ENCODE data around the gene STT3B. TPM values are rescaled to one million over a fixed set of nuclear protein-coding genes. Genes with fewer than 3 reads are reported as not detected.

Gene STT3B
- total RNA-seq, 1 donor from 2014 or later: 66.1 TPM

DNA sequence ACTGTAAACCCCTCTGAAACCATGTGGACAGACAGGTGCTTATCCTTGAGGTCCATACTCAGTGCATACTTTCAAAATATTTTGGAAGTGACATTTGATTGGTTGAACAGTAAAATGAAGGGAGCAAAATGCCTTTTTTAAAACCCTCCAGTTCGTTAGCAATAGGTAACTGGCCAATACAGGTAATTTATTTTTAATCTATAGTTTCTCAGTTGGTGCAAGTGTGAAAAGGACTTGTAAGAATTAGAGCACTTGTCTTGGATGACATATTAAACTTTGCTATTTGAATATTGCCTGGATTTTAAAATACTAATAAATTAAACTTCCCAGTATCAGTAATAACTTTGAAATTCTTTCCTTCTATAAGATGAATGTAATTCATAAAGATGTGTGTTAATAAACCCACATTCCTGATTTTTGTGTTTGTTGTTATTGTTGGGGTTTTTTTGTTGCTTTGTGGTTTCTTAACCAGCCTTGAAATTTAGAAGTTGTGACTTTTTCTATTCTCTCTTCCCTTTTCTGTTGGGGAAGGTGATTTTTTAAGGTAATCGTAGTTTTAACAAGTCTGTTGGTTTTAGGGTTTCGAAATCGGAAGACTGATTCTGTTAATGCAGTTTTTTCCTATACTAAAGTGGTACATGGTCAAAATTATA is 90.0 kb downstream of the STT3B start:
- Mint-ChIP-seq H3K4me1 (peaks cover 36% of the 10 kb centered on the region), H3K9me3 (no peaks in the 10 kb centered on the region), H3K4me3 (no peak overlapping the region), H3K27me3 (no peaks in the 10 kb centered on the region), H3K27ac (no peak overlapping the region), H3K36me3 (ENCODE audit: low read depth) (peaks cover 69% of the 10 kb centered on the region)
- DNase-seq (no peak), ATAC-seq (ENCODE audit: low read depth) (no peak)
- intact Hi-C loops (cut with micrococcal nuclease): no loop called here
- TF ChIP-seq, protein P1, sequence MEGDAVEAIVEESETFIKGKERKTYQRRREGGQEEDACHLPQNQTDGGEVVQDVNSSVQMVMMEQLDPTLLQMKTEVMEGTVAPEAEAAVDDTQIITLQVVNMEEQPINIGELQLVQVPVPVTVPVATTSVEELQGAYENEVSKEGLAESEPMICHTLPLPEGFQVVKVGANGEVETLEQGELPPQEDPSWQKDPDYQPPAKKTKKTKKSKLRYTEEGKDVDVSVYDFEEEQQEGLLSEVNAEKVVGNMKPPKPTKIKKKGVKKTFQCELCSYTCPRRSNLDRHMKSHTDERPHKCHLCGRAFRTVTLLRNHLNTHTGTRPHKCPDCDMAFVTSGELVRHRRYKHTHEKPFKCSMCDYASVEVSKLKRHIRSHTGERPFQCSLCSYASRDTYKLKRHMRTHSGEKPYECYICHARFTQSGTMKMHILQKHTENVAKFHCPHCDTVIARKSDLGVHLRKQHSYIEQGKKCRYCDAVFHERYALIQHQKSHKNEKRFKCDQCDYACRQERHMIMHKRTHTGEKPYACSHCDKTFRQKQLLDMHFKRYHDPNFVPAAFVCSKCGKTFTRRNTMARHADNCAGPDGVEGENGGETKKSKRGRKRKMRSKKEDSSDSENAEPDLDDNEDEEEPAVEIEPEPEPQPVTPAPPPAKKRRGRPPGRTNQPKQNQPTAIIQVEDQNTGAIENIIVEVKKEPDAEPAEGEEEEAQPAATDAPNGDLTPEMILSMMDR (IDR thresholded peaks at IDR 0.05): no peak
- ChIA-PET POLR2A (no interaction called here), CTCF (no interaction called here)

- ATAC-seq (ENCODE audit: low read depth): no peak
- H3K4me1 Mint-ChIP-seq: peaks cover 47% of the 10 kb centered on the region
- CTCF ChIA-PET: no interaction called here
- intact Hi-C loops (cut with micrococcal nuclease): no loop called here
- H3K27ac Mint-ChIP-seq: no peak overlapping the region
- H3K27me3 Mint-ChIP-seq: no peaks in the 10 kb centered on the region
- peaks cover 71% of the 10 kb centered on the region for H3K36me3 Mint-ChIP-seq (ENCODE audit: low read depth)
- H3K9me3 Mint-ChIP-seq: no peaks in the 10 kb centered on the region
- DNase-seq: no peak
- TF ChIP-seq, protein P1 (IDR thresholded peaks at IDR 0.05): no peak
- POLR2A ChIA-PET: no interaction called here
- no peak overlapping the region for H3K4me3 Mint-ChIP-seq
Observed at GRCh38 chr3:31624083-31624709, 91.5 kb downstream of the STT3B start.

- Mint-ChIP-seq H3K4me3 (no peak overlapping the region), H3K27ac (no peak overlapping the region), H3K9me3 (no peaks in the 10 kb centered on the region), H3K27me3 (no peaks in the 10 kb centered on the region), H3K4me1 (peaks cover 54% of the 10 kb centered on the region), H3K36me3 (ENCODE audit: low read depth) (peaks cover 72% of the 10 kb centered on the region)
- no peak for DNase-seq
- intact Hi-C loops (cut with micrococcal nuclease): no loop called here
- no peak for ATAC-seq (ENCODE audit: low read depth)
- ChIA-PET CTCF (no interaction called here), POLR2A (no interaction called here)
- TF ChIP-seq, protein P1 (IDR thresholded peaks at IDR 0.05): no peak
Observed at GRCh38 chr3:31625358-31625757, 92.6 kb downstream of the STT3B start.

DNA sequence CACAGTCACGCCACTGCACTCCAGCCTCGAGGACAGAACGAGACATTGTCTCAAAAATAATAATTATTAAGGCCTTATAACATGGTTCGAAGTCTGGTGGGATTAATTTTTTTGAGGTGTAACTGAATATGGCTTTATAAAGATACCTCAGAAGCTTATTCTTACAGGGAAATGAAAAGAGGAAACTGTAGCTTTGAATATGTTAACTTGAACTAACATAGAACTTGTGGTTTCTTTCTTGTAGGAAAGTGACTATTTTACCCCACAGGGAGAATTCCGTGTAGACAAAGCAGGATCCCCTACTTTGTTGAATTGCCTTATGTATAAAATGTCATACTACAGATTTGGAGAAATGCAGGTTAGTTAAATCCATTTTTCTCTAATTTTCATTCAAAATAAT is 96.3 kb downstream of the STT3B start:
- no peaks in the 10 kb centered on the region for H3K9me3 Mint-ChIP-seq
- DNase-seq (no peak), ATAC-seq (ENCODE audit: low read depth) (peak; percentile 34)
- ChIA-PET POLR2A (interaction anchor here (0.6 kb wide), 1 partner anchor 96 kb away, joined by 3 read pairs; the partner anchor contains the start of gene STT3B), CTCF (interaction anchor here (1.2 kb wide), 1 partner anchor 525 kb away, joined by 3 read pairs; no protein-coding TSS in a partner anchor)
- intact Hi-C loops (cut with micrococcal nuclease): no loop called here
- H3K4me1 Mint-ChIP-seq: peaks cover 26% of the 10 kb centered on the region
- peaks cover 77% of the 10 kb centered on the region for H3K36me3 Mint-ChIP-seq (ENCODE audit: low read depth)
- no peaks in the 10 kb centered on the region for H3K27me3 Mint-ChIP-seq
- H3K27ac Mint-ChIP-seq: peak overlapping the region; percentile 70
- H3K4me3 Mint-ChIP-seq: peak overlapping the region; percentile 5
- TF ChIP-seq, protein P1 (IDR thresholded peaks at IDR 0.05): no peak

DNA sequence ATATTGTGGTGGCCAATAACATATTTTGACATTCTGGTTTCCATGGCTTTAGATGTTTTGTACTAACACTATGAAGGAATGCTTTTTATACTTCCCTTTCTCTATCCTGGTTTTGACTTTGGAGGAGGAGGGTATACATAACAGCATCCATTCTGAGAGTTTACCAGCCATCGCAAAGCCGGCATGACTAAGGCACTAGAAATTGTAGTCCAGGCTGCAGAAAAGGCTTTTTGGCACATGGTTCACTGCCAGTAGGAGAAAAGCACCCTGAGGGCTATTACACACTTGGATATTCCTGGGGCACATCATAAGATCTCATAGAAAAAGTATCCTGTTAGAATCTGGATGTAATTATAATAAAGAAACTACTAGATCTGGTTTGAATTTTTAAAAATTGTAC is 101.8 kb downstream of the STT3B start:
- ChIA-PET POLR2A (no interaction called here), CTCF (no interaction called here)
- ATAC-seq (ENCODE audit: low read depth) (no peak), DNase-seq (no peak)
- Mint-ChIP-seq H3K27ac (no peak overlapping the region), H3K27me3 (no peaks in the 10 kb centered on the region), H3K4me3 (no peak overlapping the region), H3K4me1 (peaks cover 26% of the 10 kb centered on the region), H3K9me3 (no peaks in the 10 kb centered on the region), H3K36me3 (ENCODE audit: low read depth) (peaks cover 55% of the 10 kb centered on the region)
- intact Hi-C loops (cut with micrococcal nuclease): loop anchor here (5.0 kb wide), 1 partner anchor 47 kb away; no protein-coding TSS in a partner anchor
- TF ChIP-seq, protein P1 (IDR thresholded peaks at IDR 0.05): no peak

Data from activated B cell treated with CpG ODN at 0.5 μM for 24 hours (primary cell).